Superior temporal gyrus (tissue), 1 donor: ENCODE data around the gene ZFPM1.

Experiments used
- DNase-seq: peaks from one replicate; pipeline ENCODE4 v3.0.0-alpha.2; 2016; ENCODE audit errors: extremely low spot score

The ZFPM1 gene

GRCh38 chr16:88448461-88449266 is 4.4 kb upstream of the ZFPM1 start:
- no peak for DNase-seq

GRCh38 chr16:88449267-88449561 is 3.9 kb upstream of the ZFPM1 start:
- no peak for DNase-seq

GRCh38 chr16:88451586-88452481 is 1.2 kb upstream of the ZFPM1 start:
- DNase-seq = no peak

- peak; percentile 85 for DNase-seq
These were observed 431 bp upstream of the ZFPM1 start for GRCh38 chr16:88452482-88453216.

- no peak for DNase-seq
These were observed 787 bp downstream of the ZFPM1 start for GRCh38 chr16:88453611-88454522.

GRCh38 chr16:88454523-88454947 is 1.5 kb downstream of the ZFPM1 start:
- no peak for DNase-seq

- no peak for DNase-seq
These were observed 2.7 kb downstream of the ZFPM1 start for GRCh38 chr16:88455610-88456355.

- no peak for DNase-seq
These were observed 3.5 kb downstream of the ZFPM1 start for GRCh38 chr16:88456356-88457292.

GRCh38 chr16:88458039-88458772 is 5.1 kb downstream of the ZFPM1 start:
- no peak for DNase-seq

- no peak for DNase-seq
These were observed 5.7 kb downstream of the ZFPM1 start for GRCh38 chr16:88458773-88459235.

GRCh38 chr16:88459366-88460073 is 6.4 kb downstream of the ZFPM1 start:
- DNase-seq = no peak

- DNase-seq = no peak
These were observed 7.6 kb downstream of the ZFPM1 start for GRCh38 chr16:88460496-88461330.

GRCh38 chr16:88461331-88462269 is 8.5 kb downstream of the ZFPM1 start:
- DNase-seq = no peak

GRCh38 chr16:88462396-88462795 is 9.3 kb downstream of the ZFPM1 start:
- no peak for DNase-seq

- no peak for DNase-seq
These were observed 10.3 kb downstream of the ZFPM1 start for GRCh38 chr16:88463411-88463810.
